ENCODE measurements around the gene STUB1.

Gene STUB1

DNA sequence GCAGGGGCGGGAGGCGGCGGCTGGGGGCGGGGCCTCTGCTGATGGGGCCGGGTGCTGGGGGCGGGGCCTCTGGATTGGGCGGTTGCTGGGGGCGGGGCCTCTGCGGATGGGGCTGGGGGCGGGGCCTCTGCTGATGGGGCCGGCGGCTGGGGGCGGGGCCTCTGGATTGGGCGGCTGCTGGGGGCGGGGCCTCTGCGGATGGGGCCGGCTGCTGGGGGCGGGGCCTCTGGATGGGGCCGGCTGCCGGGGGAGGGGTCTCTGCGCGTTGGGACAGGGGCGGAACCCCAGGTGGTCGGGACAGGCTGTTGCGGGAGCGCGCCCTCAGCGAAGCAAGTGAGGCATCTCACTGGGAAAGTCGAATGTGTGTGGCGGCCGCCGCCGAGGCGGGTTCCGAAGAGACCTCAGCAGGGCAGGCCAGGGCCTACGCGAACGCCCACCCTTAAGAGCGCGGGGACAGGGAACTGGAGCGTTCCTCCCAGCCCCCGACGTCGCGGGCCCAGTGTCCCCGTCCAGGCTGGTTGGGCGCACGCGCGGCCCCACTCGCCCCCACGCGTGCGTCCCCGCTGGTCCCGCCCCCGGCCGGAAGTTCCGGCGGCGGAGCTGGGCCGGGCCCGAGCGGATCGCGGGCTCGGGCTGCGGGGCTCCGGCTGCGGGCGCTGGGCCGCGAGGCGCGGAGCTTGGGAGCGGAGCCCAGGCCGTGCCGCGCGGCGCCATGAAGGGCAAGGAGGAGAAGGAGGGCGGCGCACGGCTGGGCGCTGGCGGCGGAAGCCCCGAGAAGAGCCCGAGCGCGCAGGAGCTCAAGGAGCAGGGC lies at the start of gene STUB1:
STUB1 (plus strand) TSS at position 597 of the 811 bp plus-strand sequence; CDS start at position 713, 116 bp downstream.
- peak; percentile 57 for DNase-seq (ENCODE audit: low read depth, low spot score)

- DNase-seq (ENCODE audit: low read depth, low spot score), result no peak
Measured at GRCh38 chr16:630815-631405, 49.3 kb upstream of the STUB1 start, which contains the start of gene WFIKKN1. WFIKKN1 (plus strand) TSS chr16:630985; CDS start chr16:631254, 269 bp downstream.

DNA sequence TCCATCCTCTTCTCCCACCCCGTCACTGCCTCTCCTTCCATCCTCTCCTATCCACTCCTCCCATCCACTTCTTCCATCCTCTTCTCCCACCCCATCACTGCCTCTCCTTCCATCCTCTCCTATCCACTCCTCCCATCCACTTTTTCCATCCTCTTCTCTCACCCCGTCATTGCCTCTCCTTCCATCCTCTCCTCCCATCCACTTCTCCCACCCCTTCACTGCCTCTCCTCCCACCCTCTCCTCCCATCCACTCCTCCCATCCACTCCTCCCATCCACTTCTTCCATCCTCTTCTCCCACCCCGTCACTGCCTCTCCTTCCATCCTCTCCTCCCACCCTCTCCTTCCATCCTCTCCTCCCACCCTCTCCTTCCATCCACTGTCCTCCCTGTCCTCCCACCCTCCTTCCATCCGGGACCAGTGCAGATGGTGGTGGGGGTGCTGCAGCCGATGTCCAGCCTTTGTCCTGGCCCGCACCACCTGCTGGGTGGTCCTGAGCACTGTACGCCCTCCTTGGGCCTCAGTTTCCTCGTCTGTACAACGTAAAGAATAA lies 48.3 kb upstream of the STUB1 start:
- no peak for DNase-seq (ENCODE audit: low read depth, low spot score)

- DNase-seq (ENCODE audit: low read depth, low spot score), result no peak
Measured at GRCh38 chr16:632486-633335, 47.5 kb upstream of the STUB1 start.

- no peak for DNase-seq (ENCODE audit: low read depth, low spot score)
Measured at GRCh38 chr16:633336-634050, 46.7 kb upstream of the STUB1 start.

DNA sequence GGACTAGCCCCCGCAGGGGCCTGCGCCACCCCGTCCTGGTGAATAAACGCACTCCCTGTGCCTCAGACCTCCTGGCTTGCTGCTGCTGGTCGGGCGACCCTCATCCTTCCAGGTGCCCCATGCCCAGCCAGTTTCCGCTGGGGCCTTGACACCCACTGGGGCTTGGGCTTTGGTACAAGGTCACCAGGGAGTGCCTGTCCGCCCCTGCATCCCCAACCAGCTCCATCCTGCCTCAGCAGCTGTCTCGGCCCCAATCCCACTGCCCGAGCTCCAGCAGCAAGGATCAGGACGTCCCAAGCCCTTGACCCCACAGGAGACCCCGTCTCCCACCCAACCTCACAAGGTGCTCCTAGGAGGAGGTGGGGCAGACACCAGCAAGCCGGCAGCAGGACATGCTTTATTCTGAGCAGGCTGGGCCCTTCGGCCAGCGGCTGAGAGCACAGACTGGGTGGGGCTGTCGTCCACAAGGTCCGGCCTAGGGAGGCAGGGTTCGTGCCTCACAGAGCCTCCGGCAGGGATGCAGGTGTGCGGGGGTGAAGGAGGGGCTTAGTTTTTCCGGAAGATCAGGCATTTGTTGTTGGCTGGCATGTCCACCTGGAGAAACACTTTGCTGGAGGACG lies 46.0 kb upstream of the STUB1 start:
- DNase-seq (ENCODE audit: low read depth, low spot score), result no peak

DNA sequence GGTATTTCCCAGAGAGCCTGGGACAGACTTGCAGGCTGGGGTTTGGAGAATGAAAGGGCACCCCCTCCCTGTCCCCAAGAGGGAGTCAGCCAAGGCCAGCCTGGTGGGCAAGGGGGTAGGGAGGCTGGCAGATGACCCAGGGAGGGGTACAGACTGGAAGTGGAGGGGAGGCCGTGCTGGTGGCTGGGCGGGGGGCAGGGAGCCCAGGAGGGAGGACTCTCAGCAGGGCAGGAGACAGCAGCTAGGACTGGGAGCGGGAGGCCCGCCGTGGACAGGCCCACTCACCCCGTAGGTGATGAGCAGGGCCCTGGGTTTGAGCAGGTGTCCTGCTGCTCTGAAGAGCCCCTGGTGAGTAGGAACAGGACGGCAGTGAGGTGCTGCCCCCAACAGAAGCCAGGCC lies 45.2 kb upstream of the STUB1 start:
- no peak for DNase-seq (ENCODE audit: low read depth, low spot score)

DNA sequence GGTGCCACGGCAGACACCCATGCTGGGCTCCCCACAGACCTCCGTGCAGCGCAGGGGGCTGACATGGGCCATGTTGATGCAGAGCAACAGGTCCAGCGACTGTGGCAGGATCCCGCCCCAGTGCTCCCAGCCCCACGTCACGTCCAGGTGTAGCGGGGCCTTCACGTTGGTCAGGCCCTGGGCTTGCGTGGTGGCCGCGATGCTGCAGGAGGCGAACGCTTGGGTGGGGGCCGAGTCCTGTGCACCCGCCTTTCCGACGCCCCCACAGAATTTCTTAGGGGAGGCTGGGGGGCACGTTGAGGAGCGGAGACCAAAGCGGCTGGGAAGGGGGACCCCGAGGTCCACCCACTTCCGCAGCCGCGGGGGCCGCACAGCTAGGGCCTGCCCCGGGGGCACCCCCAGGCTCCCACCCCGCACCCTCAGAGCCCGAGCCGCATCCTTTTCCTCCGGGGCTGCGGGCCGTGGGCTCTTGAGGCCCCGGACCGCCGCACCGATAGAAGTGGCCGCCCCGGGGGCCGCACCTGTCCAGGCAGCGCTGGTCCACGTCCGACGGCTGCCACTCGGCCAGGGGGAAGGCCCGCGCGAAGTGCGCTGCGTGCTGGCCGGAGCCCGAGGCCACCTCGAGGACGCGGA lies 44.5 kb upstream of the STUB1 start:
- no peak for DNase-seq (ENCODE audit: low read depth, low spot score)

DNA sequence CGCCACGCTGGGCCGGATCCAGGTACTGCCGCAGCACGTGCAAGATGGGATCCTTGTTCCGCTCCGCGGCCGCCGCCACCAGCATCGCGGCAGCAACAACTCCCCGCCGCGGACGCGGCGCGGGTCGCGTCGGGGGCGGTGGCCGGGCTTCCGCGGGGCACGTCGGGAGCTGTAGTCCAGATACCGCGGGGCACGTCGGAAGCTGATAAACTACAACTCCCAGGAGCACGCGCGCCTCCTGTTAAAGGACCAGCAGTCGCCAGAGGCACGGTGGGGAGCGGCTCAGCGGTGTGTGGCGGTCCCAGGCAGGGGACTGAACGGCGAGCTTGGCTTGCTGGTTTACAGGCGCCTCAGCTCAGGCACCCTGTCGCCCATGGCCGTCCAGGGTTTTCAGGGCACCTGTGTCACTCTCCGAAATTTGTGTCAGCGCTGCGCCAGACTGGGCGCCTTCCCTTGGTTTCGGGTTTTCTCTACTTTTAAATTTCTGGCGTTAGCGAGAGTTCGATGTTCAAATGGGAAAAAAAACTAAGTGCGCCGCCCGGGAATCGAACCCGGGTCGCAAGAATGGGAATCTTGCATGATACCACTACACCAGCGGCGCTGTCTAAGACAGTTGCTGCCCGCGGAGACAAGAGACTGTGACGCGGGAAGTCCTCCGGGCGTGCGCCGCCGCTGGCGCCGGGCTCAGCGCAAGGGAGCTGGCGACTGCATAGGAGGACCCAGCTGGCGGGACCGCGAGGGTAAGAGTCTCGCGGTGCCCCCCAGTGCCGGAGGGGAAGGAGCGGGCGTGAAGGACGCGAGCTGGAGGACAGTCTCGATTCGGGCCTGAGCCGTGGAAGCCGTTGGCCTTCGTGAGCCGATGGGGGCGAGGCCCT lies 43.8 kb upstream of the STUB1 start, which contains the start of gene METTL26:
METTL26 (minus strand) TSS at position 100 of the 875 bp plus-strand sequence; CDS start at position 85, 15 bp downstream.
- peak; percentile 76 for DNase-seq (ENCODE audit: low read depth, low spot score)

DNA sequence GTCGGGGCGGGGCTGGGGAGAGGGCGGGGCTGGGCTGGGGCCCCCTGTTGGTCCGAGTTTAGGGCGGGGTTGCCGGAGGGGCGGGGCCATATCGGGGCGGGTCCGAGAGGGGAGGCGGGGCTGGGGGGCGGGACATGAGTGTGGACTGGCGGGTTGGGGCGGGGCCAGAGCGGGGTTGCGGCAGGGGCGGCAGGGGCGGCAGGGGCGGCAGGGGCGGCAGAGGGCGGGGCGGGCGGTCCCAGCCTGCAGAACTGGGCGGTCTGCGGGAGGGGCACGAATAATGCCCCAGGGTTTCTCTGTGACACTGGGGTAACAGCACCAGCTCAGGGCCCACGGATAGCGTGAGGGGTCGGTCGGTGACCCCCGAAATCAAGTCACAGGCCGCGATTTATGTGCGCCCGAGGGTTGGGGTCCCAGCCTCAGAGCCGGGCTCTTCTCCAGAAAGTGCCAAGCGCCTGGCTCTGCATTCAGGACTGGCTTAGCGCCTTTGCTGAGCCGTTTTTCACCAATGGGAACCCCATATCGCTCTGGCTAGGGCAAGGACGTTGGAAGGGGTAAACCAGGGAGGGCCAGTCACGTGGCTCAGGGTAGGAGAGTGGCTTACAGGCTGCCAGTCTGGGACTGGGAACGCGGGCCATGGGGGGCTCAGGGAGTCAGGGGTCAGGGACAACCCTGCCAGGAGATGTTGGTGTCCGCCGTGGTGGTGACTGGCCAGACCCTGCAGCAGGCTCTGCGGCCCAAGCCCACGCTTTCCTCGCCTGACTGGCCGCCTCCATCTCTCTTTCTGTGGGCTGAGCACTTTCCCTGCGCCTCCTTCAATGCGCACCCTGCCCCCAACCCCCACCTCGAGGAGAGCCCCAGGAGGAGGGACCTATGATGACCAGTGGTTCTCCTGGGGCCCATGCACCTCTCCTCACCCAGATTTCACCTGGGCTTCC lies 42.9 kb upstream of the STUB1 start:
- no peak for DNase-seq (ENCODE audit: low read depth, low spot score)

- DNase-seq (ENCODE audit: low read depth, low spot score), result no peak
Measured at GRCh38 chr16:638034-638543, 42.1 kb upstream of the STUB1 start.

- no peak for DNase-seq (ENCODE audit: low read depth, low spot score)
Measured at GRCh38 chr16:638836-639235, 41.4 kb upstream of the STUB1 start.

DNA sequence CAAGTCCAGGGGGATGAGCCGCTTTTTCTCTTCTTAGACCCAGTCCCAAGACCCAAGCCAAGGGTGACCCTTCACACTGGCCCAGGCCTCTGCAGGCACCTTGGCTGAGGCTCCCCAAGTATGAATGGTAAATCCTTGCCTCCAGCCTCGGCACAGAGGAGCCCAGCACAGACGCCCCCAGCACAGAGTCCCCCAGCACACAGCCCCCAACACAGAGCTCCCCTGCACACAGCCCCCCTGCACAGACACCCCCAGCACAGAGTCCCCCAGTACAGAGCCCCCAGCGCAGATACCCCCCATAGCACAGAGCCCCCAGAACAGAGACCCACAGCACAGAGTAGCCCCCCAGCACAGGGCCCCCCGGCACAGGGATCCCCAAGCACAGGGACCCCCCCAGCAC lies 39.6 kb upstream of the STUB1 start:
- DNase-seq (ENCODE audit: low read depth, low spot score), result no peak

GRCh38 chr16:641326-642188 lies 38.7 kb upstream of the STUB1 start, which contains the start of gene MCRIP2:
MCRIP2 (plus strand) TSS chr16:641828; CDS start chr16:641992, 164 bp downstream.
- DNase-seq (ENCODE audit: low read depth, low spot score), result no peak

DNA sequence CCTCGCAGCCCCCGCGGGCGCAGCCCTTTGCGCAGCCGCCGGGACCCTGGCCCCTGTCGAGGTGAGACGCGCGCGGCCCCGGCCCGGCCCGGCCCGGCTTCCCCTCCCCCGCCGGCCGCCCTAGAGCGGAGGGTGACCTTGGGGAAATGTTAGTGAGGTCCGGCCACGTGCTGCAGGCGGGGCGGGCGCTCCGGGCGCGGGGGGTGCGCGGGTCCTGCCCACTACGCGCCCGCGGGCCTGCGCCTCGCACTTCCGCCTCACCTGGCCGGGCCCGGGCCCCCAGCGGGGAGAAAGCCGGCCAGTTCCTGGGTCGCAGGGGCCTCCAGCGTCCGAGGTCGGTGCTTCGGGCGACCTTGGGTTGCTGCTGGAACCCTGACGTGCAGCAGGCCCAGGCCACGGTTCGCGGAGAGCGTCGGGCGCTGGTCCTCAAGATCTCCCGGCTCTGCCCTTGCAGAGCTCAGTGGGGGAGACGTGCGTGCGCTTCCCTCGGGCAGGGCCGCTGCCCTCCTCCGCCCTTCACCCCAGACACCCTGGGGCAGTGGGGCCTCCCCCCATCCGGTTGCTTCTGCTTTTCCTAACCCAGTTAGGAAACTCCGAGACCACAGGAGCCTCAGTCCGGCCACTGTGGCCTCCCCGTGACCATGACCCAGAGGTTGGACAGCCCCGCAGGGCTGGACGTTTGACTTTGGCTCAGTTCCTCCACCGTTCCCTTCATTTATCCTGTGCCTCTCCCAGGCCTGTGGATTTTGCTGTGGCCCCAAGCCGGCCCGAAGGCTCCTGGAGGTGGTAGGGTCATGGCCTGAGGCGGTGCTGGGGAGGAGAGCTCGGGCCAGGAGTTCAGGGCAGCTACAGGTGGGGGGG lies 37.8 kb upstream of the STUB1 start:
- DNase-seq (ENCODE audit: low read depth, low spot score), result no peak

GRCh38 chr16:643050-643368 lies 37.2 kb upstream of the STUB1 start:
- DNase-seq (ENCODE audit: low read depth, low spot score), result no peak

Data from brain pericyte (primary cell).